ENCODE measurements around the gene STK39. TPM values are rescaled to one million over a fixed set of nuclear protein-coding genes. Genes with fewer than 3 reads are reported as not detected.

Gene STK39
- total RNA-seq, 1 experiment from 2014 or later, result 22.1 TPM

DNA sequence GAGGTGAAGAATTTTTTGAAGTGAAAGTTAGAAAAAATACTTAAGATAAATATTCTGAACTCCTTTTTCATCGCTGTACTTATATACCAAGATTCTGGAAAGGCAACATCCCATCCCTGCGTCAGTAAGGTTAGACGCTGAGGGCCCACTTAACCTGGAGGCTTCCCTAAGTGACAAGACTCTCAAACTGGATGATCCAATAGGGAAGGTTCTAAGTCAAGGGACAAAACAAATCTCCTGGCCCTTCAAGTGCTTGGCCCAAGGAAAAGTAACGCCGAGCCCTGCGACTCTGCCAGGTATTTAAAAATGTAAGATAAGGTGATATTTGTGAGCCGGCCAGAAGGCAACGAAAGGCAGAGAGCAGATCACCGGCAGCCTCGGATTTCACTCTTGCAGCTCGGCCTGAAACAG lies 1.3 kb downstream of the STK39 start:
- H3K18ac ChIP-seq (ENCODE audit: insufficient read length, low read depth, low read length), result no peak overlapping the region
- no peak overlapping the region for H2BK5ac ChIP-seq (ENCODE audit: insufficient read length, low read length)
- H3K4me2 ChIP-seq (ENCODE audit: insufficient read depth, insufficient read length, low read length), result peak overlapping the region; percentile 25
- Mint-ChIP-seq H3K27ac (peak overlapping the region; percentile 57 to 86 (median 58); a peak in 3 of 7 replicates), H3K9me3 (no peaks in the 10 kb centered on the region), H3K36me3 (ENCODE audit: insufficient read depth in 1 of 3, low read depth in 3 of 3) (no peaks in the 10 kb centered on the region; a peak in 1 of 7 replicates), H3K4me1 (peaks cover 36 to 44% of the 10 kb centered on the region in 2 experiments), H3K27me3 (ENCODE audit: low read depth) (peaks cover 6% of the 10 kb centered on the region), H3K4me3 (peak overlapping the region; percentile 84 to 89)
- no peak overlapping the region for H2BK15ac ChIP-seq (ENCODE audit: low read depth, low read length)
- no peak overlapping the region for H3K23ac ChIP-seq (ENCODE audit: insufficient read length, low read depth, low read length)
- WGBS (ENCODE audit: extremely low coverage, insufficient read length, low lambda C conversion rate), result no CpG with 5 or more reads among the region's 11 CpGs
- no peak overlapping the region for H4K8ac ChIP-seq (replicated peaks; ENCODE audit: insufficient read length, low read depth, low read length)
- H3K9ac ChIP-seq (ENCODE audit: extremely low read depth, insufficient read length, low read length), result no peak overlapping the region
- no peak overlapping the region for H2AFZ ChIP-seq (ENCODE audit: low read length)
- no peak overlapping the region for H2BK12ac ChIP-seq (ENCODE audit: insufficient read length, low read depth, low read length)
- H3K4me1 ChIP-seq (ENCODE audit: insufficient read depth, low read length), result peaks cover 4% of the 10 kb centered on the region; the same call in 1 of the 2 replicates
- H3K56ac ChIP-seq (ENCODE audit: insufficient read length, low read depth, low read length), result no peak overlapping the region
- H3K27ac ChIP-seq (ENCODE audit: insufficient read length, low read depth, low read length), result no peak overlapping the region
- H3K27me3 ChIP-seq (ENCODE audit: insufficient read depth, low read length), result no peaks in the 10 kb centered on the region
- no peak overlapping the region for H3K14ac ChIP-seq (ENCODE audit: insufficient read depth, low read length)
- H4K91ac ChIP-seq (ENCODE audit: insufficient read length, low read depth, low read length), result no peak overlapping the region
- H3K9me3 ChIP-seq (ENCODE audit: control insufficient read depth, low read depth, low read length), result no peaks in the 10 kb centered on the region
- TF ChIP-seq, protein P1, sequence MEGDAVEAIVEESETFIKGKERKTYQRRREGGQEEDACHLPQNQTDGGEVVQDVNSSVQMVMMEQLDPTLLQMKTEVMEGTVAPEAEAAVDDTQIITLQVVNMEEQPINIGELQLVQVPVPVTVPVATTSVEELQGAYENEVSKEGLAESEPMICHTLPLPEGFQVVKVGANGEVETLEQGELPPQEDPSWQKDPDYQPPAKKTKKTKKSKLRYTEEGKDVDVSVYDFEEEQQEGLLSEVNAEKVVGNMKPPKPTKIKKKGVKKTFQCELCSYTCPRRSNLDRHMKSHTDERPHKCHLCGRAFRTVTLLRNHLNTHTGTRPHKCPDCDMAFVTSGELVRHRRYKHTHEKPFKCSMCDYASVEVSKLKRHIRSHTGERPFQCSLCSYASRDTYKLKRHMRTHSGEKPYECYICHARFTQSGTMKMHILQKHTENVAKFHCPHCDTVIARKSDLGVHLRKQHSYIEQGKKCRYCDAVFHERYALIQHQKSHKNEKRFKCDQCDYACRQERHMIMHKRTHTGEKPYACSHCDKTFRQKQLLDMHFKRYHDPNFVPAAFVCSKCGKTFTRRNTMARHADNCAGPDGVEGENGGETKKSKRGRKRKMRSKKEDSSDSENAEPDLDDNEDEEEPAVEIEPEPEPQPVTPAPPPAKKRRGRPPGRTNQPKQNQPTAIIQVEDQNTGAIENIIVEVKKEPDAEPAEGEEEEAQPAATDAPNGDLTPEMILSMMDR (conservative IDR thresholded peaks at IDR 0.05), result no peak
- H2BK120ac ChIP-seq (ENCODE audit: low read depth, low read length, poor library complexity, severe bottlenecking), result no peak overlapping the region
- no peak overlapping the region for H4K5ac ChIP-seq (ENCODE audit: insufficient read length, low read depth, low read length)
- H3K23me2 ChIP-seq (ENCODE audit: insufficient read length, low read depth, low read length, poor library complexity, severe bottlenecking), result peaks cover 4% of the 10 kb centered on the region
- DNase-seq, result no peak
- H3T11ph ChIP-seq (ENCODE audit: low read length), result no peak overlapping the region
- no peak overlapping the region for H2BK20ac ChIP-seq (ENCODE audit: low read depth, low read length, poor library complexity, severe bottlenecking)
- no peaks in the 10 kb centered on the region for H3K79me1 ChIP-seq (ENCODE audit: insufficient read depth, low read depth, low read length, poor library complexity, severe bottlenecking)
- no peaks in the 10 kb centered on the region for H4K20me1 ChIP-seq (ENCODE audit: control insufficient read depth, insufficient read depth, insufficient read length)
- H3K4ac ChIP-seq (ENCODE audit: low read depth, low read length), result no peak overlapping the region
- no peak overlapping the region for H2AK5ac ChIP-seq (ENCODE audit: insufficient read length, low read length)
- no peaks in the 10 kb centered on the region for H3K79me2 ChIP-seq (ENCODE audit: insufficient read depth, low read length)
